Measurements from ENCODE around the gene OCA2. TPM values are rescaled to one million over a fixed set of nuclear protein-coding genes. Genes with fewer than 3 reads are reported as not detected.
A peak's percentile ranks its signal among the peaks of the same experiment; 100 is the strongest.

The OCA2 gene
- total RNA-seq, 1 experiment from 2014 or later, result 0.31 TPM

DNA sequence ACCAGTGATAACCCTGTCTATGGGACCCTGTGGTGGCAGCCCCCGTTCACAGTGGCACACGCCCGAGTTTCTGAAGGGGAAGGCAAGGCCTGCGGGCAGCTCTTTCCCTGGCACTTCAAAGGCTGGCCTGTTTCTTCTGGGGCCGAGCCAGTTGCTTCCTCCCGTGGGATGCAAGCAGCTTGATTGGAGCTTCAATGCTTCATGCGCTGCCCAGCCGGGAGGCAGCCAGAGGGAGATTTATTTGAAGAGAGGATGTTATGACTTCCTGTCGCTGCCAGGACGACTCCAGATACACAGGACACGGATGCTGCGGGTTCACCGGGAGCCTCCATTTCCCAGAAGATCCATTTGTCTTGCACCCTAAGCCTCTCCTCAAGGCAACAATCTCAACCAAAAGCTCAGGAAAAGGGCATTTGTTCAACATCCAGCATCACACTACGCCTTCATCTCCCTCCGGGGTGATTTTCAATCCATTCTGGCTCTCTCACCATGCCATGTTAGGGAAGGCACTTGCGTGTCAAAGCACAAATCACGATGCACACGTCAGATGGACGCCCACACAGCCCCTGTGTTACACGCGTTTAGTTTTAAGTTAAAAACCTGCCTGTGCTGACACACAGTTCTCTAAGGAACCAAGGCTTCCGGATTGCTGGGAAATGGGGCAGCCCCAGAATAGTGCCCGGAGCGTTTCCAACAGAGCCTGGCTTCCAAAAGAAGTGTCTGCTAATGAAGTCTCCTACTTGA, 330.2 kb downstream of the OCA2 start:
- H3K27me3 Mint-ChIP-seq (ENCODE audit: low read depth), result no peaks in the 10 kb centered on the region; the same call in 1 of the 2 replicates
- Histone ChIP-seq H3K9me3 (ENCODE audit: control insufficient read depth, low read depth, low read length) (no peaks in the 10 kb centered on the region), H3K4ac (ENCODE audit: low read depth, low read length) (no peak overlapping the region), H3K4me2 (ENCODE audit: insufficient read depth, insufficient read length, low read length) (no peak overlapping the region), H3K56ac (ENCODE audit: insufficient read length, low read depth, low read length) (no peak overlapping the region), H3K27me3 (ENCODE audit: insufficient read depth, low read length) (no peaks in the 10 kb centered on the region), H3K4me1 (ENCODE audit: insufficient read depth, low read length) (peaks cover 2% of the 10 kb centered on the region; the same call in 1 of the 2 replicates), H3K79me2 (ENCODE audit: insufficient read depth, low read length) (no peaks in the 10 kb centered on the region), H3K79me1 (ENCODE audit: insufficient read depth, low read depth, low read length, poor library complexity, severe bottlenecking) (no peaks in the 10 kb centered on the region), H2BK15ac (ENCODE audit: low read depth, low read length) (no peak overlapping the region), H3K14ac (ENCODE audit: insufficient read depth, low read length) (peak overlapping the region; percentile 5; the same call in 1 of the 2 replicates), H2BK5ac (ENCODE audit: insufficient read length, low read length) (no peak overlapping the region), H3K18ac (ENCODE audit: insufficient read length, low read depth, low read length) (no peak overlapping the region), H3K9ac (ENCODE audit: extremely low read depth, insufficient read length, low read length) (no peak overlapping the region), H4K8ac (replicated peaks; ENCODE audit: insufficient read length, low read depth, low read length) (no peak overlapping the region), H4K5ac (ENCODE audit: insufficient read length, low read depth, low read length) (no peak overlapping the region), H3T11ph (ENCODE audit: low read length) (no peak overlapping the region), H2BK120ac (ENCODE audit: low read depth, low read length, poor library complexity, severe bottlenecking) (no peak overlapping the region), H2BK12ac (ENCODE audit: insufficient read length, low read depth, low read length) (no peak overlapping the region), H3K23me2 (ENCODE audit: insufficient read length, low read depth, low read length, poor library complexity, severe bottlenecking) (no peaks in the 10 kb centered on the region), H2BK20ac (ENCODE audit: low read depth, low read length, poor library complexity, severe bottlenecking) (no peak overlapping the region), H3K27ac (ENCODE audit: insufficient read length, low read depth, low read length) (no peak overlapping the region), H4K20me1 (ENCODE audit: control insufficient read depth, insufficient read depth, insufficient read length) (no peaks in the 10 kb centered on the region), H3K23ac (ENCODE audit: insufficient read length, low read depth, low read length) (no peak overlapping the region), H2AK5ac (ENCODE audit: insufficient read length, low read length) (no peak overlapping the region), H4K91ac (ENCODE audit: insufficient read length, low read depth, low read length) (no peak overlapping the region), H2AFZ (ENCODE audit: low read length) (no peak overlapping the region)
- no peak overlapping the region for H3K4me3 Mint-ChIP-seq
- H3K36me3 Mint-ChIP-seq (ENCODE audit: insufficient read depth in 1 of 3, low read depth in 3 of 3), result peaks cover 6 to 16% (median 7%) of the 10 kb centered on the region in 3 experiments; a peak in 6 of 7 replicates
- TF ChIP-seq, protein P1, sequence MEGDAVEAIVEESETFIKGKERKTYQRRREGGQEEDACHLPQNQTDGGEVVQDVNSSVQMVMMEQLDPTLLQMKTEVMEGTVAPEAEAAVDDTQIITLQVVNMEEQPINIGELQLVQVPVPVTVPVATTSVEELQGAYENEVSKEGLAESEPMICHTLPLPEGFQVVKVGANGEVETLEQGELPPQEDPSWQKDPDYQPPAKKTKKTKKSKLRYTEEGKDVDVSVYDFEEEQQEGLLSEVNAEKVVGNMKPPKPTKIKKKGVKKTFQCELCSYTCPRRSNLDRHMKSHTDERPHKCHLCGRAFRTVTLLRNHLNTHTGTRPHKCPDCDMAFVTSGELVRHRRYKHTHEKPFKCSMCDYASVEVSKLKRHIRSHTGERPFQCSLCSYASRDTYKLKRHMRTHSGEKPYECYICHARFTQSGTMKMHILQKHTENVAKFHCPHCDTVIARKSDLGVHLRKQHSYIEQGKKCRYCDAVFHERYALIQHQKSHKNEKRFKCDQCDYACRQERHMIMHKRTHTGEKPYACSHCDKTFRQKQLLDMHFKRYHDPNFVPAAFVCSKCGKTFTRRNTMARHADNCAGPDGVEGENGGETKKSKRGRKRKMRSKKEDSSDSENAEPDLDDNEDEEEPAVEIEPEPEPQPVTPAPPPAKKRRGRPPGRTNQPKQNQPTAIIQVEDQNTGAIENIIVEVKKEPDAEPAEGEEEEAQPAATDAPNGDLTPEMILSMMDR (conservative IDR thresholded peaks at IDR 0.05), result no peak
- no peak overlapping the region for H3K27ac Mint-ChIP-seq
- WGBS (ENCODE audit: extremely low coverage, insufficient read length, low lambda C conversion rate), result no CpG with 5 or more reads among the region's 24 CpGs
- peaks cover 28 to 32% of the 10 kb centered on the region in 2 experiments for H3K4me1 Mint-ChIP-seq
- no peak for DNase-seq
- H3K9me3 Mint-ChIP-seq, result peaks cover 14 to 16% of the 10 kb centered on the region in 2 experiments

Data from H9 (cell line).